Esophagus muscularis mucosa (tissue), 3 donors: ENCODE measurements around the gene APOB.

Source experiments
- POLR2A ChIP-seq: fragments of 450-650 bp; IDR thresholded peaks from one replicate; pipeline ENCODE4 v1.6.1; 2017; ENCODE audit warnings: antibody characterized with exemption, moderate library complexity, mild to moderate bottlenecking, low read depth
- TF ChIP-seq, protein P1 (sequence below), 3 experiments: fragments of 200-600 bp in 2 of 3; fragments of 450-650 bp in 1 of 3; sonication (generic) in 2 of 3; IDR thresholded peaks; one replicate each; pipeline ENCODE4 v1.5.1; 2017 to 2019; ENCODE audit warnings: antibody characterized with exemption in 3 of 3, mild to moderate bottlenecking in 2 of 3, moderate library complexity in 1 of 3

DNA sequence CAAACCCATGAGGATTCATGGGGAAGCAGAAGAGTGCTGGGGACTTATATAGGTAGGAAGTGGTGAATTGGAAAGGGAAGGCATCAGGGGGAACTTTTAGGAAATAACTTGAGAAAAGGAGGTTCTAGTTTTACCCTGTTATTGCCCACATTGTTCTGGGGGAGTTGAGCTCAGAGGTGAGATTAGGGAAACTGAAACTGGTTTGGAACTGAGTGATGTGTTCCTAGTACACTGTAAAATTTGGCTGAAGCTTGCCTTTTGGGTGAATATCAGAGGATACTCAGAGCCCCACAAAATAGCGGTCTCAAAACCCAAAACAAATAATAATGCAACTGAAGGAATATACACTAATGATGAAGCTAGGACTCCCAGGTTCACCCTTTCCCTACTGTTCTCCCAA lies 39.6 kb upstream of the APOB start:
- TF ChIP-seq, protein P1, sequence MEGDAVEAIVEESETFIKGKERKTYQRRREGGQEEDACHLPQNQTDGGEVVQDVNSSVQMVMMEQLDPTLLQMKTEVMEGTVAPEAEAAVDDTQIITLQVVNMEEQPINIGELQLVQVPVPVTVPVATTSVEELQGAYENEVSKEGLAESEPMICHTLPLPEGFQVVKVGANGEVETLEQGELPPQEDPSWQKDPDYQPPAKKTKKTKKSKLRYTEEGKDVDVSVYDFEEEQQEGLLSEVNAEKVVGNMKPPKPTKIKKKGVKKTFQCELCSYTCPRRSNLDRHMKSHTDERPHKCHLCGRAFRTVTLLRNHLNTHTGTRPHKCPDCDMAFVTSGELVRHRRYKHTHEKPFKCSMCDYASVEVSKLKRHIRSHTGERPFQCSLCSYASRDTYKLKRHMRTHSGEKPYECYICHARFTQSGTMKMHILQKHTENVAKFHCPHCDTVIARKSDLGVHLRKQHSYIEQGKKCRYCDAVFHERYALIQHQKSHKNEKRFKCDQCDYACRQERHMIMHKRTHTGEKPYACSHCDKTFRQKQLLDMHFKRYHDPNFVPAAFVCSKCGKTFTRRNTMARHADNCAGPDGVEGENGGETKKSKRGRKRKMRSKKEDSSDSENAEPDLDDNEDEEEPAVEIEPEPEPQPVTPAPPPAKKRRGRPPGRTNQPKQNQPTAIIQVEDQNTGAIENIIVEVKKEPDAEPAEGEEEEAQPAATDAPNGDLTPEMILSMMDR (IDR thresholded peaks at IDR 0.05): no peak
- no peak for TF ChIP-seq POLR2A
